ENCODE data around the gene GALR3.

GRCh38 chr22:37820350-37820749 is 2.8 kb upstream of the GALR3 start:
- TF ChIP-seq, protein P1, sequence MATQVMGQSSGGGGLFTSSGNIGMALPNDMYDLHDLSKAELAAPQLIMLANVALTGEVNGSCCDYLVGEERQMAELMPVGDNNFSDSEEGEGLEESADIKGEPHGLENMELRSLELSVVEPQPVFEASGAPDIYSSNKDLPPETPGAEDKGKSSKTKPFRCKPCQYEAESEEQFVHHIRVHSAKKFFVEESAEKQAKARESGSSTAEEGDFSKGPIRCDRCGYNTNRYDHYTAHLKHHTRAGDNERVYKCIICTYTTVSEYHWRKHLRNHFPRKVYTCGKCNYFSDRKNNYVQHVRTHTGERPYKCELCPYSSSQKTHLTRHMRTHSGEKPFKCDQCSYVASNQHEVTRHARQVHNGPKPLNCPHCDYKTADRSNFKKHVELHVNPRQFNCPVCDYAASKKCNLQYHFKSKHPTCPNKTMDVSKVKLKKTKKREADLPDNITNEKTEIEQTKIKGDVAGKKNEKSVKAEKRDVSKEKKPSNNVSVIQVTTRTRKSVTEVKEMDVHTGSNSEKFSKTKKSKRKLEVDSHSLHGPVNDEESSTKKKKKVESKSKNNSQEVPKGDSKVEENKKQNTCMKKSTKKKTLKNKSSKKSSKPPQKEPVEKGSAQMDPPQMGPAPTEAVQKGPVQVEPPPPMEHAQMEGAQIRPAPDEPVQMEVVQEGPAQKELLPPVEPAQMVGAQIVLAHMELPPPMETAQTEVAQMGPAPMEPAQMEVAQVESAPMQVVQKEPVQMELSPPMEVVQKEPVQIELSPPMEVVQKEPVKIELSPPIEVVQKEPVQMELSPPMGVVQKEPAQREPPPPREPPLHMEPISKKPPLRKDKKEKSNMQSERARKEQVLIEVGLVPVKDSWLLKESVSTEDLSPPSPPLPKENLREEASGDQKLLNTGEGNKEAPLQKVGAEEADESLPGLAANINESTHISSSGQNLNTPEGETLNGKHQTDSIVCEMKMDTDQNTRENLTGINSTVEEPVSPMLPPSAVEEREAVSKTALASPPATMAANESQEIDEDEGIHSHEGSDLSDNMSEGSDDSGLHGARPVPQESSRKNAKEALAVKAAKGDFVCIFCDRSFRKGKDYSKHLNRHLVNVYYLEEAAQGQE (IDR thresholded peaks at IDR 0.05; ENCODE audit: insufficient replicate concordance, low read depth): no peak
- TF ChIP-seq CTCF (IDR thresholded peaks at IDR 0.05; ENCODE audit: insufficient read depth, low read length): no peak
- no peak for TF ChIP-seq POLR2AphosphoS5 (IDR thresholded peaks at IDR 0.05; ENCODE audit: low read depth)

All from HL-60 (cell line).